ENCODE results near the gene CRK. TPM values are rescaled to one million over a fixed set of nuclear protein-coding genes. Genes with fewer than 3 reads are reported as not detected.

CRK gene
- polyA plus RNA-seq: 10 to 100 TPM; 31.2 to 42.9 (median 41.0) TPM
- long read RNA-seq, donor 1: 0 reads
- long read RNA-seq, donor 2, partial matches to known transcripts: 0 of 3 reads
- long read RNA-seq, donor 2, other reads (novel, unspliced or antisense): 0 of 3 reads
- long read RNA-seq, donor 3, partial matches to known transcripts: 0 of 6 reads
- long read RNA-seq, donor 3, other reads (novel, unspliced or antisense): 0 of 6 reads
- long read RNA-seq, donor 4: 0 reads
- long read RNA-seq, donor 5, partial matches to known transcripts: 0 of 1 reads
- long read RNA-seq, donor 5, other reads (novel, unspliced or antisense): 0 of 1 reads
- long read RNA-seq, donor 6, transcript CRK-201 (3 exons, 3,880 nt): major isoform, 7 of 13 reads
- long read RNA-seq, donor 6, transcript CRK-202 (3 exons, 3,675 nt): minor isoform, 6 of 13 reads
- long read RNA-seq, donor 6, partial matches to known transcripts: 0 of 13 reads
- long read RNA-seq, donor 6, other reads (novel, unspliced or antisense): 0 of 13 reads
- long read RNA-seq, donor 7, transcript CRK-201 (3 exons, 3,880 nt): major isoform, 9 of 15 reads
- long read RNA-seq, donor 7, transcript CRK-202 (3 exons, 3,675 nt): minor isoform, 6 of 15 reads
- long read RNA-seq, donor 7, partial matches to known transcripts: 0 of 15 reads
- long read RNA-seq, donor 7, other reads (novel, unspliced or antisense): 0 of 15 reads
- long read RNA-seq, donor 8: 0 reads
- long read RNA-seq, donor 9, partial matches to known transcripts: 0 of 3 reads
- long read RNA-seq, donor 9, other reads (novel, unspliced or antisense): 0 of 3 reads
- long read RNA-seq, donor 10, transcript CRK-201 (3 exons, 3,880 nt): major isoform, 17 of 25 reads
- long read RNA-seq, donor 10, transcript CRK-202 (3 exons, 3,675 nt): minor isoform, 8 of 25 reads
- long read RNA-seq, donor 10, partial matches to known transcripts: 0 of 25 reads
- long read RNA-seq, donor 10, other reads (novel, unspliced or antisense): 0 of 25 reads

- DNase-seq (peak; percentile 97 to 99), FAIRE-seq (no peak)
- H3K9me3 ChIP-seq (ENCODE audit: control insufficient read depth in 2 of 2, insufficient read depth in 1 of 2, low read depth in 1 of 2, low read length in 1 of 2): no peaks in the 10 kb centered on the region
- WGBS, 3 donors: 0 to 1% (median 1%) methylated on average over 64 to 93 of the region's 93 CpGs
- peaks cover 3 to 24% (median 5%) of the 10 kb centered on the region in 3 donors for H3K4me1 ChIP-seq (ENCODE audit: control insufficient read depth in 3 of 3, insufficient read depth in 2 of 3, low read depth in 1 of 3, low read length in 2 of 3)
- peaks cover 0 to 25% (median 0%) of the 10 kb centered on the region in 3 donors for H3K36me3 ChIP-seq (ENCODE audit: control insufficient read depth in 3 of 3, insufficient read depth in 2 of 3, low read depth in 1 of 3, low read length in 3 of 3)
- peak within 1 kb of the TSS; percentile 95 to 97 (median 96) for H3K27ac ChIP-seq (ENCODE audit: low read depth in 1 of 3, low read length in 2 of 3)
- H3K4me3 ChIP-seq (ENCODE audit: low read depth in 1 of 3, low read length in 3 of 3): peak within 1 kb of the TSS; percentile 84 to 99 (median 89)
- no peaks in the 10 kb centered on the region for H3K27me3 ChIP-seq (ENCODE audit: control insufficient read depth in 3 of 3, insufficient read depth in 3 of 3, low read length in 3 of 3)
Measured at GRCh38 chr17:1455797-1456599, at the start of gene CRK. Gene CRK (minus strand): TSS chr17:1456232. CDS start chr17:1456117, 115 bp downstream.

GRCh38 chr17:1505586-1505985 lies 49.6 kb upstream of the CRK start:
- FAIRE-seq (no peak), DNase-seq (no peak)
- Histone ChIP-seq H3K9me3 (ENCODE audit: control insufficient read depth in 2 of 2, insufficient read depth in 1 of 2, low read depth in 1 of 2, low read length in 1 of 2) (no peaks in the 10 kb centered on the region), H3K4me1 (ENCODE audit: control insufficient read depth in 3 of 3, insufficient read depth in 2 of 3, low read depth in 1 of 3, low read length in 2 of 3) (peaks cover 0 to 7% (median 4%) of the 10 kb centered on the region in 3 donors), H3K27me3 (ENCODE audit: control insufficient read depth in 3 of 3, insufficient read depth in 3 of 3, low read length in 3 of 3) (no peaks in the 10 kb centered on the region), H3K27ac (ENCODE audit: low read depth in 1 of 3, low read length in 2 of 3) (no peak overlapping the region), H3K4me3 (ENCODE audit: low read depth in 1 of 3, low read length in 3 of 3) (no peak overlapping the region), H3K36me3 (ENCODE audit: control insufficient read depth in 3 of 3, insufficient read depth in 2 of 3, low read depth in 1 of 3, low read length in 3 of 3) (peaks cover 2 to 49% (median 6%) of the 10 kb centered on the region in 3 donors)
- WGBS, 3 donors: 83 to 96% (median 95%) methylated on average over 5 of the region's 5 CpGs

GRCh38 chr17:1504866-1505265 lies 48.8 kb upstream of the CRK start:
- Histone ChIP-seq H3K4me1 (ENCODE audit: control insufficient read depth in 3 of 3, insufficient read depth in 2 of 3, low read depth in 1 of 3, low read length in 2 of 3) (peaks cover 0 to 7% (median 4%) of the 10 kb centered on the region in 3 donors), H3K9me3 (ENCODE audit: control insufficient read depth in 2 of 2, insufficient read depth in 1 of 2, low read depth in 1 of 2, low read length in 1 of 2) (no peaks in the 10 kb centered on the region), H3K27ac (ENCODE audit: low read depth in 1 of 3, low read length in 2 of 3) (no peak overlapping the region), H3K4me3 (ENCODE audit: low read depth in 1 of 3, low read length in 3 of 3) (no peak overlapping the region), H3K27me3 (ENCODE audit: control insufficient read depth in 3 of 3, insufficient read depth in 3 of 3, low read length in 3 of 3) (no peaks in the 10 kb centered on the region), H3K36me3 (ENCODE audit: control insufficient read depth in 3 of 3, insufficient read depth in 2 of 3, low read depth in 1 of 3, low read length in 3 of 3) (peaks cover 2 to 44% (median 6%) of the 10 kb centered on the region in 3 donors)
- 90 to 97% (median 91%) methylated on average over 3 of the region's 3 CpGs for WGBS, 3 donors
- no peak for FAIRE-seq
- DNase-seq: no peak

GRCh38 chr17:1503699-1504098 lies 47.7 kb upstream of the CRK start:
- Histone ChIP-seq H3K9me3 (ENCODE audit: control insufficient read depth in 2 of 2, insufficient read depth in 1 of 2, low read depth in 1 of 2, low read length in 1 of 2) (no peaks in the 10 kb centered on the region), H3K4me1 (ENCODE audit: control insufficient read depth in 3 of 3, insufficient read depth in 2 of 3, low read depth in 1 of 3, low read length in 2 of 3) (no peaks in the 10 kb centered on the region), H3K27ac (ENCODE audit: low read depth in 1 of 3, low read length in 2 of 3) (no peak overlapping the region), H3K27me3 (ENCODE audit: control insufficient read depth in 3 of 3, insufficient read depth in 3 of 3, low read length in 3 of 3) (no peaks in the 10 kb centered on the region), H3K4me3 (ENCODE audit: low read depth in 1 of 3, low read length in 3 of 3) (no peak overlapping the region), H3K36me3 (ENCODE audit: control insufficient read depth in 3 of 3, insufficient read depth in 2 of 3, low read depth in 1 of 3, low read length in 3 of 3) (peaks cover 2 to 35% (median 6%) of the 10 kb centered on the region in 3 donors)
- 59 to 71% (median 62%) methylated on average over 9 to 10 of the region's 10 CpGs for WGBS, 3 donors
- DNase-seq (peak in 1 of 2 donors; percentile 24), FAIRE-seq (no peak)

GRCh38 chr17:1498869-1499268 lies 42.8 kb upstream of the CRK start:
- DNase-seq: no peak
- no peaks in the 10 kb centered on the region for H3K9me3 ChIP-seq (ENCODE audit: control insufficient read depth in 2 of 2, insufficient read depth in 1 of 2, low read depth in 1 of 2, low read length in 1 of 2)
- H3K36me3 ChIP-seq (ENCODE audit: control insufficient read depth in 3 of 3, insufficient read depth in 2 of 3, low read depth in 1 of 3, low read length in 3 of 3): peaks cover 2 to 44% (median 5%) of the 10 kb centered on the region in 3 donors
- FAIRE-seq: no peak
- no peak overlapping the region for H3K4me3 ChIP-seq (ENCODE audit: low read depth in 1 of 3, low read length in 3 of 3)
- H3K27me3 ChIP-seq (ENCODE audit: control insufficient read depth in 3 of 3, insufficient read depth in 3 of 3, low read length in 3 of 3): peaks cover 0 to under 1% (median 0%) of the 10 kb centered on the region in 3 donors
- no peak overlapping the region for H3K27ac ChIP-seq (ENCODE audit: low read depth in 1 of 3, low read length in 2 of 3)
- no peaks in the 10 kb centered on the region for H3K4me1 ChIP-seq (ENCODE audit: control insufficient read depth in 3 of 3, insufficient read depth in 2 of 3, low read depth in 1 of 3, low read length in 2 of 3)
- 76 to 82% (median 80%) methylated on average over 9 of the region's 9 CpGs for WGBS, 3 donors

GRCh38 chr17:1498233-1498632 lies 42.2 kb upstream of the CRK start:
- no peak for FAIRE-seq
- peaks cover 0 to 7% (median 0%) of the 10 kb centered on the region in 3 donors for H3K27me3 ChIP-seq (ENCODE audit: control insufficient read depth in 3 of 3, insufficient read depth in 3 of 3, low read length in 3 of 3)
- H3K4me1 ChIP-seq (ENCODE audit: control insufficient read depth in 3 of 3, insufficient read depth in 2 of 3, low read depth in 1 of 3, low read length in 2 of 3): no peaks in the 10 kb centered on the region
- 72 to 94% (median 88%) methylated on average over 2 of the region's 2 CpGs for WGBS, 3 donors
- no peaks in the 10 kb centered on the region for H3K9me3 ChIP-seq (ENCODE audit: control insufficient read depth in 2 of 2, insufficient read depth in 1 of 2, low read depth in 1 of 2, low read length in 1 of 2)
- no peak for DNase-seq
- peaks cover 2 to 44% (median 5%) of the 10 kb centered on the region in 3 donors for H3K36me3 ChIP-seq (ENCODE audit: control insufficient read depth in 3 of 3, insufficient read depth in 2 of 3, low read depth in 1 of 3, low read length in 3 of 3)
- no peak overlapping the region for H3K27ac ChIP-seq (ENCODE audit: low read depth in 1 of 3, low read length in 2 of 3)
- H3K4me3 ChIP-seq (ENCODE audit: low read depth in 1 of 3, low read length in 3 of 3): no peak overlapping the region

- H3K27me3 ChIP-seq (ENCODE audit: control insufficient read depth in 3 of 3, insufficient read depth in 3 of 3, low read length in 3 of 3): peaks cover 0 to 9% (median 0%) of the 10 kb centered on the region in 3 donors
- no peak for DNase-seq
- peaks cover 2 to 44% (median 5%) of the 10 kb centered on the region in 3 donors for H3K36me3 ChIP-seq (ENCODE audit: control insufficient read depth in 3 of 3, insufficient read depth in 2 of 3, low read depth in 1 of 3, low read length in 3 of 3)
- no peaks in the 10 kb centered on the region for H3K9me3 ChIP-seq (ENCODE audit: control insufficient read depth in 2 of 2, insufficient read depth in 1 of 2, low read depth in 1 of 2, low read length in 1 of 2)
- WGBS, 3 donors: 76 to 93% (median 89%) methylated on average over 15 of the region's 15 CpGs
- H3K27ac ChIP-seq (ENCODE audit: low read depth in 1 of 3, low read length in 2 of 3): no peak overlapping the region
- H3K4me1 ChIP-seq (ENCODE audit: control insufficient read depth in 3 of 3, insufficient read depth in 2 of 3, low read depth in 1 of 3, low read length in 2 of 3): peaks cover 0 to 1% (median 0%) of the 10 kb centered on the region in 3 donors
- FAIRE-seq: no peak
- H3K4me3 ChIP-seq (ENCODE audit: low read depth in 1 of 3, low read length in 3 of 3): no peak overlapping the region
Measured at GRCh38 chr17:1497831-1498230, 41.8 kb upstream of the CRK start.
